OCI-LY1 (cell line): ENCODE data around the gene COMMD1.

ENCODE experiments used
- H2AFZ ChIP-seq: fragments of 200-600 bp; sonication (generic), shearing (Covaris generic); 2 replicates; pipeline ENCODE4 v1.6.0; 2014; ENCODE audit warnings: antibody characterized with exemption, mild to moderate bottlenecking, low read length
- H3F3A ChIP-seq: fragments of 200-600 bp; sonication (generic), shearing (Covaris generic); 2 replicates; pipeline ENCODE4 v1.6.0; 2014; ENCODE audit warnings: mild to moderate bottlenecking, antibody characterized with exemption, low read length, moderate library complexity; ENCODE audit not compliant: insufficient read depth
- H3K27ac ChIP-seq: fragments of 200-600 bp; sonication (generic); 2 replicates; pipeline ENCODE4 v1.5.1; 2014; ENCODE audit warnings: low read length, mixed run types, mild to moderate bottlenecking, low read depth; ENCODE audit not compliant: poor library complexity, severe bottlenecking
- H3K27me3 ChIP-seq: fragments of 200-600 bp; sonication (generic); 2 replicates; pipeline ENCODE4 v1.6.0; 2014; ENCODE audit warnings: antibody characterized with exemption, mild to moderate bottlenecking, low read length, moderate library complexity; ENCODE audit not compliant: insufficient read depth
- H3K36me3 ChIP-seq: fragments of 200-600 bp; sonication (generic); 2 replicates; pipeline ENCODE4 v1.6.1; 2014; ENCODE audit warnings: mild to moderate bottlenecking, antibody characterized with exemption, low read length, moderate library complexity, mixed read lengths; ENCODE audit not compliant: insufficient read depth
- H3K4me1 ChIP-seq: fragments of 200-600 bp; sonication (generic); 2 replicates; pipeline ENCODE4 v1.5.1; 2014; ENCODE audit warnings: mild to moderate bottlenecking, low read length, moderate library complexity; ENCODE audit not compliant: insufficient read depth, severe bottlenecking
- H3K4me2 ChIP-seq: fragments of 200-600 bp; sonication (generic), shearing (Covaris generic); 2 replicates; pipeline ENCODE4 v1.6.1; 2014; ENCODE audit warnings: low read length
- H3K4me3 ChIP-seq: fragments of 200-600 bp; sonication (generic); 2 replicates; pipeline ENCODE4 v1.5.1; 2014; ENCODE audit warnings: low read length, low read depth, mild to moderate bottlenecking, mixed read lengths; ENCODE audit not compliant: poor library complexity, severe bottlenecking
- H3K79me2 ChIP-seq: fragments of 200-600 bp; shearing (Covaris generic); 2 replicates; pipeline ENCODE4 v1.6.1; 2016; ENCODE audit warnings: mixed run types, low read length, mixed read lengths; ENCODE audit not compliant: insufficient read depth
- H3K9ac ChIP-seq: fragments of 200-600 bp; sonication (generic), shearing (Covaris generic); 2 replicates; pipeline ENCODE4 v1.6.1; 2014; ENCODE audit warnings: mild to moderate bottlenecking, low read length, mixed read lengths
- H3K9me2 ChIP-seq: fragments of 200-600 bp; sonication (generic), shearing (Covaris generic); 2 replicates; pipeline ENCODE4 v1.6.1; 2014; ENCODE audit warnings: low read depth, mild to moderate bottlenecking, low read length, mixed read lengths
- H3K9me3 ChIP-seq: fragments of 200-600 bp; shearing (Covaris generic); 2 replicates; pipeline ENCODE4 v1.6.1; 2014; ENCODE audit warnings: low read length, mixed read lengths
- H4K20me1 ChIP-seq: fragments of 200-600 bp; sonication (generic), shearing (Covaris generic); 2 replicates; pipeline ENCODE4 v1.6.0; 2016; ENCODE audit warnings: mild to moderate bottlenecking, low read length; ENCODE audit not compliant: insufficient read depth
- CTCF ChIP-seq: fragments of 200-600 bp; sonication (generic), shearing (Covaris generic); IDR thresholded peaks from 2 replicates; pipeline ENCODE4 v1.5.1; 2017; ENCODE audit warnings: mild to moderate bottlenecking, antibody characterized with exemption, low read length, moderate library complexity, mixed read lengths
- EZH2 ChIP-seq: fragments of 200-600 bp; sonication (generic), shearing (Covaris generic); IDR thresholded peaks from 2 replicates; pipeline ENCODE4 v1.8.0; 2017; ENCODE audit warnings: borderline replicate concordance, mixed run types, mild to moderate bottlenecking, antibody characterized with exemption, low read length, moderate library complexity, mixed read lengths

The COMMD1 gene

GRCh38 chr2:61937098-61937497 lies 31.6 kb downstream of the COMMD1 start:
- no peak overlapping the region for H3K27ac ChIP-seq
- no peaks in the 10 kb centered on the region for H4K20me1 ChIP-seq
- no peak overlapping the region for H2AFZ ChIP-seq
- H3K79me2 ChIP-seq: no peaks in the 10 kb centered on the region
- H3K36me3 ChIP-seq: no peaks in the 10 kb centered on the region
- no peaks in the 10 kb centered on the region for H3K9me2 ChIP-seq
- no peaks in the 10 kb centered on the region for H3K27me3 ChIP-seq
- no peak for TF ChIP-seq CTCF
- no peaks in the 10 kb centered on the region for H3K9me3 ChIP-seq
- H3K4me1 ChIP-seq: peaks cover 7% of the 10 kb centered on the region
- H3F3A ChIP-seq: no peaks in the 10 kb centered on the region
- no peak overlapping the region for H3K9ac ChIP-seq
- no peak overlapping the region for H3K4me3 ChIP-seq
- H3K4me2 ChIP-seq: no peak overlapping the region

- TF ChIP-seq CTCF (no peak), EZH2 (no peak)
- H3K4me2 ChIP-seq: no peak overlapping the region
Observed at GRCh38 chr2:61937886-61938285, 32.4 kb downstream of the COMMD1 start.

DNA sequence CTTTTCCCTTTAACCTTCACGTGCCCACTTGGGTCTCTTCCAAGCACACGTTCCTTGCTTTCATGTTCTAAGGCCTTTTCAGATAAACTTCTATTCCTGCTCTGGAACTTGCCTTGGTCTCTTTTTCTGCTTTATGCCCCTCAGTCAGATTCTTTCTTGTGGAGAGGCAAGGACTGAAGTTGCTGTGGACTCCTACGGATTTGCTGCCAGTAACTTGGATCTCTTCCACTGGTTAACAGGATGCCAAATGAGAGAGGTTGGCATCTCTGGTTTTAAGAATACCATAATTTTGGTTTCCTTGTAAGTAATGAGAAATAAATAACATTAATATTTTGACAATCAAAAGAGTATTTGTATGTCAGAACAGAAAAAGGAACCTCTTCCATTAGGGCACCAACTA lies 33.0 kb downstream of the COMMD1 start:
- no peak overlapping the region for H2AFZ ChIP-seq
- H3K4me2 ChIP-seq: no peak overlapping the region
- H3K36me3 ChIP-seq: no peaks in the 10 kb centered on the region
- no peak overlapping the region for H3K4me3 ChIP-seq
- no peak overlapping the region for H3K27ac ChIP-seq
- H3K27me3 ChIP-seq: no peaks in the 10 kb centered on the region
- no peaks in the 10 kb centered on the region for H4K20me1 ChIP-seq
- no peaks in the 10 kb centered on the region for H3K79me2 ChIP-seq
- H3F3A ChIP-seq: no peaks in the 10 kb centered on the region
- no peaks in the 10 kb centered on the region for H3K9me2 ChIP-seq
- peaks cover 7% of the 10 kb centered on the region for H3K4me1 ChIP-seq
- TF ChIP-seq CTCF (no peak), EZH2 (no peak)
- no peaks in the 10 kb centered on the region for H3K9me3 ChIP-seq
- no peak overlapping the region for H3K9ac ChIP-seq

More at GRCh38 chr2:61937886-61938285, 32.4 kb downstream of the COMMD1 start:
- Histone ChIP-seq H3F3A (no peaks in the 10 kb centered on the region), H4K20me1 (no peaks in the 10 kb centered on the region), H3K79me2 (no peaks in the 10 kb centered on the region), H3K4me3 (no peak overlapping the region), H3K27me3 (no peaks in the 10 kb centered on the region), H3K36me3 (no peaks in the 10 kb centered on the region), H3K9ac (no peak overlapping the region), H3K9me2 (no peaks in the 10 kb centered on the region), H3K27ac (no peak overlapping the region), H2AFZ (no peak overlapping the region), H3K9me3 (no peaks in the 10 kb centered on the region), H3K4me1 (peaks cover 7% of the 10 kb centered on the region)
